Fibroblast of skin of right biceps (primary cell): ENCODE results near the gene CGRRF1.

Experiments used
- DNase-seq: peaks from one replicate; pipeline ENCODE4 v3.0.0-alpha.2; 2013

CGRRF1 gene

DNA sequence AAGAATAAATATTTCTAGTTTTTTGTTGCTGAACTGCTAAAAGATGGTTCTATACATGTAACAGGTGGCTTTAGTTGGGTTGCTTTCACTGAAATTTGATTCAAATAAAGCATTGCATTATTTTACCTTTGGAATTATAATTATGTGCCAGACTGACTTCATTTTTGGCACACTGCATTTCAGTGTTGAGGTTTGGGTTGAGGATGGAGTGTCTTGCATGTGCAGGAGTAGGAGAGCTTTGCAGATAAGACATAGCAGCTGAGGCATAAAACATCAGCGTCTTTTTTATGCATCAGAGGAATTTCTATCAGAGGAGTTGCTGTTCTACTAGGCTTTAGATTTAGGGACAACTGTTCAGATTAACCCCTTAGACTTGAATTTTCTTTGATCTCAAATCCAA, 74.4 kb downstream of the CGRRF1 start:
- no peak for DNase-seq

DNA sequence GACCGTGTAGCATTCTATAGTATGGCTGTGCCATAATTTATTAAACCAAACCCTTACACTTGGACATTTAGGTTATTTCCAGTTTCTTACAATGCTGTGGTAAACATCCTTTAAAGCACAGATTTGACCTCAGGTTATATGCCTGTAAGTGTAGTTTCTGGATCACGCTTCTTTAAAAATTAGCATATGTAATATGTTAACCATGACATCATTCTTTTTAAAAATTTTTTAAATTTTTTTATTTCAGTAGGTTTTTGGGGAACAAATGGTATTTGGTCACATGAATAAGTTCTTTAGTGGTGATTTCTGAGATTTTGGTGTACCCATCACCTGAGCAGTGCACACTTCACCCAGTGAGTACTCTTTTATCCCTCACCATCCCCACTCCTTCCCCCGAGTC, 75.5 kb downstream of the CGRRF1 start:
- DNase-seq = no peak
